NCI-H345 treated with DMSO at 0.1 percent for 48 hours (cell line): ENCODE data around the gene DIAPH1.

ENCODE experiments used
- DNase-seq: peaks from one replicate; lab custom pipeline; 2025; ENCODE audit not compliant: unreplicated experiment; lab: John Stamatoyannopoulos, UW

The DIAPH1 gene

GRCh38 chr5:141485321-141486055 is 133.3 kb downstream of the DIAPH1 start:
- peak; percentile 37 for DNase-seq

- peak; percentile 52 for DNase-seq
These were observed 134.0 kb downstream of the DIAPH1 start, which contains the start of gene PCDHGC4 for GRCh38 chr5:141484641-141485311. Gene PCDHGC4 (plus strand): TSS chr5:141485030. CDS start chr5:141485174, 144 bp downstream.

DNA sequence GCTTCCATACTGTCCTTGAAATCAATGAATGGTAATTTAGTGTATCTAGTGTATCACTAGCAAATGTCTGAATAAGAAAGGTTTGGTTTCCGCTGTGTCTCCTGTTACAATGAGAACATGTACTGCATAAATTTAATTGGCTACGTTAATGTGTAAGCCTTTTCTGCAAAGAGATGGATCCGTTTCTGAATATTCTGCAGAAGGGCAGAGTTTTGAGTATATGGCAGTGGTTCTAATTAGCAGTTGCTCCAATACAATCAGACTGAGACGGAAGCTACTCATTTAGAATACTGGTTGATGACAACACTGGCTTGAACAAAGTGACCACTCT is 134.5 kb downstream of the DIAPH1 start:
- peak; percentile 43 for DNase-seq

- DNase-seq, result no peak
These were observed 134.9 kb downstream of the DIAPH1 start for GRCh38 chr5:141483902-141484301.

DNA sequence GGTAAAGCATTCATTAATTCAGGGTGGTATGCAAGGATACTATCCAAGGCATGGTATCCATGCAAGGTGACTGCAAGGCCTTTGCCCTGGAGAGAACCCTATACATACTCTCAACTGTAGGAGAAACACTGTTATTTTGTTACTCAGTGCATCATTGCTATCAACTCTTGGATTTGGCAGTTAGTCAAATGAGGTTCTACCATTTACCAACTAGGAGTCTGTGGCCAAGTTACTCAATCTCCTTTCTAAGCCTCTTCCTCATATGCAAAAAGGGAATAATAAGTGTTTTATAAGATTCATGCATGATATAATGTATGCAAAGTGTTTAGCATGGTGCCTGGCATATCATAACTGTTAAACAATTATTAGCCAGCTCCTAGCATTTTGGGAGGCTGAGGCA is 139.0 kb downstream of the DIAPH1 start:
- DNase-seq, result no peak

DNA sequence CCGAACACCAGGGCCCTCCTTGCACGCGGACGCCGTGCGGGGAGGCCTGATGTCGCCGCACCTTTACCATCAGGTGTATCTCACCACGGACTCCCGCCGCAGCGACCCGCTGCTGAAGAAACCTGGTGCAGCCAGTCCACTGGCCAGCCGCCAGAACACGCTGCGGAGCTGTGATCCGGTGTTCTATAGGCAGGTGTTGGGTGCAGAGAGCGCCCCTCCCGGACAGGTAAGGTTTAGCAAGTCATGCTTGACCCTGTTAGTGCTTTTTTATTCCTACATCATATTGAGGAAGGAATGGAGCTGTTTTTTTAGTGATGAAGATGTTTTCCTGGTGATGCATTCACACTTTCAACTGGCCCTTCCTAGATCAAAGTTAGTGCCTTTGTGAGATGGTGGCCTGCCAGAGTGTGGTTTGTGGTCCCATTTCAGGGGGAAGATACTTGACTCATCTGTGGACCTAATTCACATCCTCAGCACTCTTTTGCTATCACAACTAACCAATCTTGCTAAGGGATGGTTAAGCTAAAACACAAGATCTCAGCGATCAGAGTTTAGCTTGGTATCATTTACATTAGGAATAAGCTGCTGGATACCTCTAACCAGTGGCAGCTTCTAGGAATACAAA is 140.4 kb downstream of the DIAPH1 start:
- DNase-seq, result no peak

DNA sequence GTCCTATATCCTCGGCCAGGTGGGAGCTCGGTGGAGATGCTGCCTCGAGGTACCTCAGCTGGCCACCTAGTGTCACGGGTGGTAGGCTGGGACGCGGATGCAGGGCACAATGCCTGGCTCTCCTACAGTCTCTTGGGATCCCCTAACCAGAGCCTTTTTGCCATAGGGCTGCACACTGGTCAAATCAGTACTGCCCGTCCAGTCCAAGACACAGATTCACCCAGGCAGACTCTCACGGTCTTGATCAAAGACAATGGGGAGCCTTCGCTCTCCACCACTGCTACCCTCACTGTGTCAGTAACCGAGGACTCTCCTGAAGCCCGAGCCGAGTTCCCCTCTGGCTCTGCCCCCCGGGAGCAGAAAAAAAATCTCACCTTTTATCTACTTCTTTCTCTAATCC is 141.0 kb downstream of the DIAPH1 start:
- no peak for DNase-seq

GRCh38 chr5:141477044-141477575 is 141.7 kb downstream of the DIAPH1 start:
- DNase-seq, result no peak

- no peak for DNase-seq
These were observed 142.5 kb downstream of the DIAPH1 start for GRCh38 chr5:141476132-141476911.

GRCh38 chr5:141475625-141476131 is 143.1 kb downstream of the DIAPH1 start, which contains the start of gene PCDHGC3:
Gene PCDHGC3 (plus strand): TSS chr5:141475966. CDS start chr5:141476117, 151 bp downstream.
- peak; percentile 57 for DNase-seq

GRCh38 chr5:141465351-141465750 is 153.4 kb downstream of the DIAPH1 start:
- no peak for DNase-seq
